GM19397 (cell line): ENCODE data around the gene HBS1L.
A peak's percentile ranks its signal among the peaks of the same experiment; 100 is the strongest.

Experiments used
- ATAC-seq: cut with Tn5 transposase; IDR thresholded peaks from one replicate; pipeline ENCODE4 v1.9.1; 2021; ENCODE audit warnings: mild to moderate bottlenecking, moderate library complexity; ENCODE audit not compliant: unreplicated experiment

The HBS1L gene

GRCh38 chr6:135038335-135038734 is 16.3 kb downstream of the HBS1L start:
- no peak for ATAC-seq

DNA sequence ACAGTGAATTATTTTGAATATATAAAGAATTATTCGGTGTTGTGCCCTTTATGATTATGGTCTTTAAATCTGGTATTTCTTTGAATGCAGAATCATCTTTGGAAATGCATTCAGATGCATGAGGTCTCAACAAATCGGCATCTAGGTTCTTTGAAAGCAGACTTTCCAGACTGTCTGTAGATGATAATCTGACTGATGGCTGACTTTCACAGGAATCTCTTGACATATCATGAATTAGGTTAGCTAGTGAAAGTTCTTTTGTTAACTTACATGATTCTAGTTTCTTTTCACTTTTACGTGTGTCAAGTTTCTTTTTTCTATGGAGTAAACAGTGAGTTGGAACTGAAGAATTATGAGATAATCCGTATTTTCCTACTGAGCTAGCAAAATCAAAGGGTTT is 17.1 kb downstream of the HBS1L start:
- ATAC-seq: no peak

DNA sequence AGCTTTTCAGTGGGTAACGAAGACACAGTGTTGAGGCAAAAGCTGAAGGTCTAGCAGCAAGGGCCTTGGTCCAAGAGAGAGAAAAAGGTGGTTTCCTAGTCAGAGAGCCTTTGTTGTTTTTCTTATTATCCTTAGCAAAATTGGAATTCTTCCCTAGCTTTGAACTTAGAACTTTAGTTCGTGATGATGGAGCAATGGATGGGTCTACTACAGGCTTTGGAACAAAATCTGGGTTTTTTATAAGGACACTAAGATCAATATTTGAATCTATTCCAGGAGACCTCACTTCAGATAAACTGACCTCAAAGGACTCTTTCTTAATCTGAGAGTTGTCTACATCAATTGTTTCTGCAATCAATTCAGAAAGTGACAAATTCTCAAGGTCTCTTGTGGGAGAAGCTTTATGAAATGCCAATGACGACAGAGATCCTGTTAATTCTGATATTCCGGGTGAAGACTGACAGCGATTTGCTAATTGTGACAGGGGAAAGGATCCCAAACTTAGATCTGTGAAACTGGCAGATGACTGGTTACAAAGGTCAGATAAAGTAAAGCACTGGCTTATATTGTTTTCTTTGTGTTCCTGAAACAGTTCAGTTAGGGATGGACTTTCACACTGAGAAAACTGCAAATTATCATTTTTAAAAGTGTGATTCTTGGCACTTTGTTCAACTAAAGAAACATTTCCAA is 17.7 kb downstream of the HBS1L start:
- no peak for ATAC-seq

GRCh38 chr6:135033238-135033637 is 21.4 kb downstream of the HBS1L start:
- ATAC-seq: no peak

DNA sequence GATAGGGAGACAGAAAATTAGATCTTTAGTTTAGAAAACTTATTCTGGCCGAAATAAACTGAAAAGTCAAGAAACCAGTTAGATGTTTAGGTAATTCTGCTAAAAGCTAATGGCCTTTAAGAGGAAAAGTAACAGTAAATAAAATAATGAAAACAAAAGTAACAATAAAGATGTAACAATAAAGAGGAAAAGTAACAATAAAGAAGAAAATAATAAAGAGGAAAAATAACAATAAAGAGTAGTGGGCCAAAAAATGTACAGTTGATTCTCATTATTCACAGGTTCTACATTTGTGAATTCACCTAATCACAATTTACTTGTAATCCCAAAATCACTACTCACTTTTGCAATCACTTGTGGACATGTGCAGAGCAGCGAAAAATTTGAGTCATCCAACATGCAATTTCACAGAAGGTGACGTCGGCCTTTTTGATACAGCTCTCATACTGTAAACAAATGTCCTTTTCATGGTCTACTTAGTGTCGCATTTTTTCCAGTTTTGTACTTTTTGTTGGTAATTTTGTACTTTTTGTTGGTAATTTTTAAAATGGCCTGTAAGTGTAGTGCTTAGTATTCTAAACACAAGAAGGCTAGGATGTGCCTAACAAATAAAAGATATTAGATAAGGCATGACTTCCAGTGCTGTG is 24.0 kb downstream of the HBS1L start:
- ATAC-seq: no peak

- ATAC-seq: peak; percentile 69
Measured at GRCh38 chr6:135030056-135030473, 24.6 kb downstream of the HBS1L start.

GRCh38 chr6:135025775-135026174 is 28.8 kb downstream of the HBS1L start:
- ATAC-seq: no peak

DNA sequence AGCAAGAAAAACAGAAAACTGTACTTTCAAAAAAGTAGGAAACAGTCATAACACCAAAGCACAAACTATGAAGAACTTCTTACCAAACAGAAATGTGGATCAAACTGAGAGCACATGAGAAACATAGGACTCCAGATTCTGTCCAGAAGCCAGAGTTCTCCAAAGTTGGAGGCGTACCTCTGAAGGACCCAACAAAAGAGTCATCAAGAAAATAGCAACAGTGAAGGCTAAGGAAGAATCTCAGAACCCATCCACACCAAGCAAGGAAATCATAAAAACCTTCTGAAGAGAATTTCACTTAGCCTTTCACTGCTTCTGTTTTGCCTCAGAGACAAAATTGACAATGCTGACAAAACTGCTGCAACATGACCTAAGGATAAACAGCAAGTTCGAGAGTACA is 29.4 kb downstream of the HBS1L start:
- ATAC-seq: no peak

GRCh38 chr6:135022050-135022697 is 32.4 kb downstream of the HBS1L start:
- no peak for ATAC-seq

DNA sequence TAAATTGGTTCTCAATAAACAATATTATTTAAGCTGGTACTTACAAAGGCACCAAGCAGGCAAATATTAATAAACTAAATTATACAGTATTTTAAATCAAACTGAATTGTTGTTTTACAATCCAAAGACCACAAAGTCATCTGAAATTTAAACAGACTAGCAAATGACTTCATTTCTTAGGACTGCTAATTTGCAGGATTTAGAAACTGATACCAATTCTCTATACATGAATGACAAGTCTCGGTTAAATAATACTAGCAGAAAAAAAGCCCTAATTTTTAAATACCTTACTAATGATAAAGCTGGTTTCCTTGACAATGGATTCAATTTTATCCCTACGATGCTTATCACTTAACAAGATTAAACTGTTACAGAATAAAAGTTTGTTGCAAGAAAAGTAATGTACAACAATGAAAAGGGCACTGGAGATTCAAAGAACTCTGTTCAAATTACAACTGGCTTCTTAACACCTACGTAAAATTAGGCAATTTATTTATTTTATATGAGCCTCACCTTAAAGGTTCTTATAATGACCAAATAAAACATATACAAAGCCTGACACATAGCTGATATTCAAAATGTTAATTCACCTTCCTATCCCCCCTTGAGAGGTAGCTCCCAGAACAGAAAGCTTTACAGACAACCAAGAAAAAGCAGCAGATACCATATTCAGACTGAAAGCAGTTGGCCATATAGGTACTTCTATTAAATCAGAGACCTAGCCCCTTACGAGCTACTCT is 33.1 kb downstream of the HBS1L start:
- no peak for ATAC-seq

GRCh38 chr6:135018941-135019340 is 35.7 kb downstream of the HBS1L start:
- no peak for ATAC-seq

DNA sequence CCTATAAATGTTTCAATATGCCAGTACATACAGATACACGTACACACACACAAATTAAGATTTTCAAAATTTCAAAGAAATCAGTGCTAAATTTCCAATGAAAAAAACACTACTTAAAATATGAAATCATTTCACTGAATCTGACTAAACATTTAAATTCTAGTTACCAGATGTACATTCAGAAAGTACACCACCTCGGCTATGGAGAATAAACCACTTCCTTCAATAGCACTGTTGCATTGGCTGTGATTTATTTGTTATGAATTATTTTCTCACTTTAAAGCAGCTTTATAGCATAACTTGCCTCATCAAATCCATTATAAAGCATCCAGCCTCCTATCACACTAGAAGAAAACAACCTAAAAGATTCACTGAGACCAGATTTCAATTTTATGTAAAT is 36.6 kb downstream of the HBS1L start:
- ATAC-seq: no peak

GRCh38 chr6:135014353-135014832 is 40.2 kb downstream of the HBS1L start:
- ATAC-seq: peak; percentile 77

- no peak for ATAC-seq
Measured at GRCh38 chr6:135013211-135013610, 41.4 kb downstream of the HBS1L start.

DNA sequence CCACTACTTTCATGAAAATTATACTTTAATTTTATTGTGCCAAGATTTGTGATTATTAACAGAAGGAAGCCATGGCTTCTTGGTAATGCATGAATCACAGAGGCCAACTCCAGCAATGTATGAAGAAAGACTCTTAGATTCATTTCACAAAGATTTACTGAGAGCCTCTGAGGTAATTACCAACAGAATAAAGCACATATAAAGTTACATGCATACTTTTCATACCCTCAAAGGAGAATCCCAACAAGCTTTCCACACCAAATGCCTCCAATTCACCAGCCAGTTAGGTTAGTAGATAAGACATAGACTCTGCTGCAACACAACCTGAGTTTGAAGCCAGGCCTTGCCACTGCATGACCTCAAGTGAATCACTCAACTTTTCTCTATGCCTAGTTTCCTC is 41.9 kb downstream of the HBS1L start:
- no peak for ATAC-seq

- ATAC-seq: no peak
Measured at GRCh38 chr6:135012349-135012748, 42.3 kb downstream of the HBS1L start.

DNA sequence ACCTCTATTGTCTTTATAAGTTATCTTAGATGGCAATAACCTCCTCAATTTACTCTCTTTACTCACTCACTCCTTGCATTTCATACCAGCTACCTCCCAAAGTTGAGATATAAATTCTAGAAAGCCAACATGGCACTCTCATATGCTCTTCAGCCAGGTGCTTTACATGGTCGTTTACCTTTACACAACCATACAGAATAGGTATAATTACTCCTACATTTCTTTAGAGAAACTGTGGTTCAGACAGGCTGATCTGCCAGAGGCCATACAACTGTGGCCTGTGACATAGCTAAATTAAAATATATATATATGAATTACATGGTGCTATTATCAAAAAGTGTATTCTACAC is 45.7 kb downstream of the HBS1L start:
- no peak for ATAC-seq

GRCh38 chr6:135008072-135008940 is 46.3 kb downstream of the HBS1L start:
- ATAC-seq: peak; percentile 86

DNA sequence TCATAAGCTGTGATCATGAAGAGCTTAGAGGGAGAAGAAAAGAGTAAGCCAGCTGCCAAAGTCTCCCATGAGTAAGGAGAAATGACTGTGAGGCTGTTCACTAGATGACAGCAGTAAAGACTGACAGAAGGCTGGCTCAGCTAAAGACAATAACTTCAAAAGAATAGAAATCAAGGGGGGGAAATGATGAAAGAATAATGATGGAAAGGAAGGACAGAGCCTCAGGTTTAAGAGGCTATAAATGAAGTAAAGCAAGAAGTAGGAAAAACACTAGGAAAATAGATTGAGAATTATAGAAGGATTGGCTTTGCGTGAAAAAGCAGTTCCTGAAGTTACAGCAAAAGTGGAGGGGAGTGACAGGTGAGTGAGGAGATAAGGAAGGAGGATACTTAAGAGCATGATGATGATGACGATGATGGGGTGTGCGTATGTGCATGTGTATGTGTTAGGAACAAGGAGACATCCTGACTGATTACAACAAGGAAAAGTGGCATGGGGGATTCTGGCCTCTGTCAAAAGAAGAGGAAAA is 48.2 kb downstream of the HBS1L start:
- ATAC-seq: no peak

GRCh38 chr6:135004399-135004798 is 50.2 kb downstream of the HBS1L start:
- no peak for ATAC-seq
